HepG2 (cell line): Measurements from ENCODE around the gene SHROOM1. TPM values are rescaled to one million over a fixed set of nuclear protein-coding genes. Genes with fewer than 3 reads are reported as not detected.

ENCODE experiments used
- ARNT2 ChIP-seq: sonication (generic); formaldehyde crosslinking; IDR thresholded peaks from 2 replicates; pipeline ENCODE4 v1.8.0; 2022; ENCODE audit warnings: mild to moderate bottlenecking, low read depth, missing genetic modification reagents, moderate library complexity
- KAT2B ChIP-seq: fragments of 150-350 bp; IDR thresholded peaks from 2 replicates; pipeline ENCODE4 v1.6.1; 2014; ENCODE audit warnings: low read depth, low read length, borderline replicate concordance
- KLF11 ChIP-seq: IDR thresholded peaks from 2 replicates; pipeline ENCODE4 v1.6.1; 2016; ENCODE audit warnings: missing compliant biosample characterization
- MAFK ChIP-seq, 2 experiments: IDR thresholded peaks in 1 of 2; conservative IDR thresholded peaks in 1 of 2; 2 replicates each; pipeline ENCODE4 v1.6.1; 2011; ENCODE audit warnings: improper control_type of control experiment in 2 of 2, low read length in 2 of 2
- RARG ChIP-seq: sonication (generic); formaldehyde crosslinking; IDR thresholded peaks from 2 replicates; pipeline ENCODE4 v1.4.0; 2020; ENCODE audit warnings: low read depth, mild to moderate bottlenecking, missing genetic modification reagents
- SOX13 ChIP-seq, 3 experiments: fragments of 450-650 bp in 1 of 3; sonication (generic) in 1 of 3; formaldehyde crosslinking in 1 of 3; IDR thresholded peaks in 2 of 3; conservative IDR thresholded peaks in 1 of 3; 2 replicates each; pipeline versions ENCODE4 v1.5.0 to v1.6.1; 2016 to 2020; ENCODE audit warnings: antibody characterized with exemption in 1 of 3, mild to moderate bottlenecking in 1 of 3, missing compliant biosample characterization in 1 of 3, missing genetic modification reagents in 1 of 3, moderate library complexity in 1 of 3
- USF2 ChIP-seq, 2 experiments: sonication (generic) in 1 of 2; formaldehyde crosslinking in 1 of 2; IDR thresholded peaks; 2 replicates each; pipeline versions ENCODE4 v1.5.1 to v1.6.1; 2011 to 2020; ENCODE audit warnings: borderline replicate concordance in 1 of 2, low read depth in 1 of 2, low read length in 1 of 2, mild to moderate bottlenecking in 1 of 2, missing genetic modification reagents in 1 of 2, moderate library complexity in 1 of 2
- WIZ ChIP-seq: sonication (generic); formaldehyde crosslinking; IDR thresholded peaks from 2 replicates; pipeline ENCODE4 v1.5.1; 2020; ENCODE audit warnings: mild to moderate bottlenecking, missing genetic modification reagents
- ZBTB10 ChIP-seq: sonication (generic); formaldehyde crosslinking; IDR thresholded peaks from 2 replicates; pipeline ENCODE4 v1.4.0; 2020; ENCODE audit warnings: missing genetic modification reagents, borderline replicate concordance
- ZNF234 ChIP-seq: sonication (generic); formaldehyde crosslinking; conservative IDR thresholded peaks from 2 replicates; pipeline ENCODE4 v1.5.1; 2020; ENCODE audit warnings: mild to moderate bottlenecking, missing genetic modification reagents
- ZNF329 ChIP-seq: sonication (generic); formaldehyde crosslinking; IDR thresholded peaks from 2 replicates; pipeline ENCODE4 v1.9.0; 2021; ENCODE audit warnings: low read depth, mild to moderate bottlenecking, missing genetic modification reagents
- ZNF558 ChIP-seq: sonication (generic); formaldehyde crosslinking; IDR thresholded peaks from 2 replicates; pipeline ENCODE4 v1.9.0; 2022; ENCODE audit warnings: mild to moderate bottlenecking, missing genetic modification reagents, borderline replicate concordance
- polyA plus RNA-seq, 8 experiments: library from polyadenylated mRNA; depleted of rRNA in 3 of 8; stranded (reverse) in 7 of 8; unstranded in 1 of 8; fragments of >200 nt; fragmentation: Illumina TruSeq in 4 of 8; extraction: Trizol in 4 of 8; gene quantifications; 2 replicates each; pipeline versions ENCODE4 v1.2.1 to v1.2.3, GENCODE V29; 2011 to 2016; ENCODE audit warnings: low read depth in 4 of 8, missing spikeins in 1 of 8, mixed read lengths in 1 of 8; ENCODE audit not compliant: insufficient read depth in 1 of 8
- total RNA-seq, 5 experiments: library from RNA; depleted of rRNA; stranded (reverse); fragments of >200 nt; fragmentation: Illumina TruSeq; extraction: Trizol; gene quantifications; 2 replicates each; pipeline ENCODE4 v1.2.3, GENCODE V29; 2016; ENCODE audit warnings: low read depth in 1 of 5
- TF ChIP-seq, protein P1 (sequence below): sonication (generic); formaldehyde crosslinking; IDR thresholded peaks from 2 replicates; pipeline ENCODE4 v1.5.1; 2020; ENCODE audit warnings: mild to moderate bottlenecking, missing genetic modification reagents
- TF ChIP-seq, protein P2 (sequence below): sonication (generic); formaldehyde crosslinking; conservative IDR thresholded peaks from 2 replicates; pipeline ENCODE4 v1.4.0; 2020; ENCODE audit warnings: missing genetic modification reagents
- TF ChIP-seq, protein P3 (sequence below): sonication (generic); formaldehyde crosslinking; IDR thresholded peaks from 2 replicates; pipeline ENCODE4 v1.8.0; 2022; ENCODE audit warnings: missing genetic modification reagents, low read depth, mild to moderate bottlenecking, borderline replicate concordance

The SHROOM1 gene
- total and polyA plus RNA-seq, 2 of the 13 experiments (the other 11 are each of a cell fraction or from before 2014, with no cell fraction given) = 18.2 to 25.7 TPM

DNA sequence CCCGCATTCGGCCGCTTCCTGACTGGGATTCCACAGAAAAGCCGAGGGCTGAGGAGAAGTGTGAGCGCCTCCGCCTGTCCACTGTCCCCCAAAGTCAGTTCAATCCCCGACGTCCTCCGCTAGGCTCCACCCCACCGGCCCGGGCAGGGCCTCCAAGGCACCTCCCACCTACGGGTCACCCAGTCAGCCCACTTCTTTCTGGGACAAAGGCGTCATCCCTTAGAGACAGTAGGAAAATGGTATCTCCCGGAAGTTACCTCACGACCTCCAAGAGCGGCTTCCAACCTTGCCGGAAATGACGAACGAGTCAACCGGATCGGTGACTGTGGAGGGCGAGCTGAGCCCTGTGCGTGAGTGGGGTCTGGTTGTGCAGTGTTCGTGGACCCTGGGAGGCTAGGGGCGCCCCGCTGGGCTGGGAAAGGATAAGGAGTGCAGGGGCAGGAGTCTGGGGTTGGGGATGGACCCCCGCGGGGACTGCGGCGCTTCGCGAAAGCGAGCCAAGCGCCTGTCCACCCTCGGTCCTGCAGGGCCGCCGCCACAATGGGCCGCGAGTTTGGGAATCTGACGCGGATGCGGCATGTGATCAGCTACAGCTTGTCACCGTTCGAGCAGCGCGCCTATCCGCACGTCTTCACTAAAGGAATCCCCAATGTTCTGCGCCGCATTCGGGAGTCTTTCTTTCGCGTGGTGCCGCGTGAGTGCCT, 36.0 kb upstream of the SHROOM1 start, which contains the start of the genes GDF9 and UQCRQ (continued):
- TF ChIP-seq, protein P1, sequence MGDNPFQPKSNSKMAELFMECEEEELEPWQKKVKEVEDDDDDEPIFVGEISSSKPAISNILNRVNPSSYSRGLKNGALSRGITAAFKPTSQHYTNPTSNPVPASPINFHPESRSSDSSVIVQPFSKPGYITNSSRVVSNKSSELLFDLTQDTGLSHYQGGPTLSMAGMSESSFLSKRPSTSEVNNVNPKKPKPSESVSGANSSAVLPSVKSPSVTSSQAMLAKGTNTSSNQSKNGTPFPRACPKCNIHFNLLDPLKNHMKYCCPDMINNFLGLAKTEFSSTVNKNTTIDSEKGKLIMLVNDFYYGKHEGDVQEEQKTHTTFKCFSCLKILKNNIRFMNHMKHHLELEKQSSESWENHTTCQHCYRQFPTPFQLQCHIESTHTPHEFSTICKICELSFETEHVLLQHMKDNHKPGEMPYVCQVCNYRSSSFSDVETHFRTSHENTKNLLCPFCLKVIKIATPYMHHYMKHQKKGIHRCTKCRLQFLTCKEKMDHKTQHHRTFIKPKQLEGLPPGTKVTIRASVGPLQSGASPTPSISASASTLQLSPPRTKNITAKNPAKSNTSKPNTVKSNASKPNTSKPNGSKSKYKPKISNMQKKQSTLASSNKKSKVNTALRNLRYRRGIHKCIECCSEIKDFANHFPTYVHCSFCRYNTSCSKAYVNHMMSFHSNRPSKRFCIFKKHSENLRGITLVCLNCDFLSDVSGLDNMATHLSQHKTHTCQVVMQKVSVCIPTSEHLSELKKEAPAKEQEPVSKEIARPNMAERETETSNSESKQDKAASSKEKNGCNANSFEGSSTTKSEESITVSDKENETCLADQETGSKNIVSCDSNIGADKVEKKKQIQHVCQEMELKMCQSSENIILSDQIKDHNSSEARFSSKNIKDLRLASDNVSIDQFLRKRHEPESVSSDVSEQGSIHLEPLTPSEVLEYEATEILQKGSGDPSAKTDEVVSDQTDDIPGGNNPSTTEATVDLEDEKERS (CRISPR knock-in tag) = peak; percentile 64; the same call in 1 of the 2 replicates
- TF ChIP-seq, protein P2, sequence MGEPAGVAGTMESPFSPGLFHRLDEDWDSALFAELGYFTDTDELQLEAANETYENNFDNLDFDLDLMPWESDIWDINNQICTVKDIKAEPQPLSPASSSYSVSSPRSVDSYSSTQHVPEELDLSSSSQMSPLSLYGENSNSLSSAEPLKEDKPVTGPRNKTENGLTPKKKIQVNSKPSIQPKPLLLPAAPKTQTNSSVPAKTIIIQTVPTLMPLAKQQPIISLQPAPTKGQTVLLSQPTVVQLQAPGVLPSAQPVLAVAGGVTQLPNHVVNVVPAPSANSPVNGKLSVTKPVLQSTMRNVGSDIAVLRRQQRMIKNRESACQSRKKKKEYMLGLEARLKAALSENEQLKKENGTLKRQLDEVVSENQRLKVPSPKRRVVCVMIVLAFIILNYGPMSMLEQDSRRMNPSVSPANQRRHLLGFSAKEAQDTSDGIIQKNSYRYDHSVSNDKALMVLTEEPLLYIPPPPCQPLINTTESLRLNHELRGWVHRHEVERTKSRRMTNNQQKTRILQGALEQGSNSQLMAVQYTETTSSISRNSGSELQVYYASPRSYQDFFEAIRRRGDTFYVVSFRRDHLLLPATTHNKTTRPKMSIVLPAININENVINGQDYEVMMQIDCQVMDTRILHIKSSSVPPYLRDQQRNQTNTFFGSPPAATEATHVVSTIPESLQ = 0 out of 2 replicates have a peak, but pooled peaks have one; percentile 14
- TF ChIP-seq WIZ (CRISPR knock-in tag) (peak; percentile 13; the same call in 1 of the 2 replicates), ZNF234 (CRISPR knock-in tag) (no peak), MAFK (conservative IDR thresholded peaks at IDR 0.05 in 1 of 2, IDR thresholded peaks at IDR 0.05 in 1 of 2; ENCODE audit: low read length in 2 of 2) (no peak), KLF11 (CRISPR knock-in tag) (no peak; the same call in 1 of the 2 replicates), USF2 (IDR thresholded peaks at IDR 0.05; ENCODE audit: low read depth, low read length) (no peak), USF2 (CRISPR knock-in tag; IDR thresholded peaks at IDR 0.05; ENCODE audit: borderline replicate concordance) (no peak), ARNT2 (CRISPR knock-in tag) (0 out of 2 replicates have a peak, but pooled peaks have one; percentile 31), ZBTB10 (CRISPR knock-in tag) (0 out of 2 replicates have a peak, but pooled peaks have one; percentile 29), KAT2B (no peak), RARG (CRISPR knock-in tag) (peak; percentile 27; the same call in 1 of the 2 replicates), ZNF558 (peak; percentile 35; the same call in 1 of the 2 replicates), ZNF329 (CRISPR knock-in tag) (no peak), SOX13 (IDR thresholded peaks at IDR 0.05) (no peak), SOX13 (CRISPR knock-in tag; conservative IDR thresholded peaks at IDR 0.05 in 1 of 2, IDR thresholded peaks at IDR 0.05 in 1 of 2) (no peak)
- TF ChIP-seq, protein P3, sequence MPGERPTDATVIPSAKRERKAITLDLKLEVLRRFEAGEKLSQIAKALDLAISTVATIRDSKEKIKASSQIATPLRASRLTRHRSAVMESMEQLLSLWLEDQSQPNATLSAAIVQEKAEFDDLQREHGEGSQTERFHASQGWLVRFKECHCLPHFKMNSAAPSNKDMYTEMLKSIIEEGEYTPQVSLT (CRISPR knock-in tag) = no peak
